ENCODE results near the gene NUDT5. TPM values are rescaled to one million over a fixed set of nuclear protein-coding genes. Genes with fewer than 3 reads are reported as not detected.
A peak's percentile ranks its signal among the peaks of the same experiment; 100 is the strongest.

Gene NUDT5
- total and polyA plus RNA-seq, 4 donors = 29.7 to 62.3 (median 46.0) TPM

DNA sequence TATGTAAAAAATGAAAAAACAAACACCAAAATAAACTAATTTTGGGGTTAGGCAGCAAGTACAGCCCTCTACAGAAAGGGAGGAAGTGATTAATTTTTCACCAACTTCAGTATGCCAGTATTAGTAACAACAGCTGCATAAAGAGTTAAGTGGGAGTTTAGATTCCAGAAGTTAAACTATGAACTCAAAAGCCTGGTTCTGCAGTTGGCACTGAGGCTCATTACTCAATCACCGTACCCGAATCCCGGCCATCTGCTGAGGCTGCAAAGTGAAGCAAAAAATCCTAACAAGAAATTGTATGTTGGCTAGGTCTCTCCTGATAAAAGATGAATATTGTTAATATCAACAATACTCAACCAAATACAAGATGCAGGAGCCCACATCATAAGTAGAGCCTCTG is 4.0 kb downstream of the NUDT5 start:
- Histone ChIP-seq H3K4me1 (ENCODE audit: control insufficient read depth, insufficient read depth, low read length) (peaks cover 5% of the 10 kb centered on the region), H3K27ac (ENCODE audit: low read depth, low read length) (no peak overlapping the region), H3K36me3 (ENCODE audit: control insufficient read depth, insufficient read depth, low read length) (peaks cover 7% of the 10 kb centered on the region), H3K27me3 (ENCODE audit: control insufficient read depth, insufficient read depth, low read length) (no peaks in the 10 kb centered on the region), H3K4me3 (ENCODE audit: low read depth, low read length) (no peak overlapping the region), H3K9me3 (ENCODE audit: control insufficient read depth, insufficient read depth, low read length) (no peaks in the 10 kb centered on the region)
- DNase-seq (ENCODE audit: low read depth in 4 of 6, low spot score in 6 of 6) = no peak
- WGBS (ENCODE audit: insufficient coverage) = no CpG with 5 or more reads among the region's 3 CpGs

DNA sequence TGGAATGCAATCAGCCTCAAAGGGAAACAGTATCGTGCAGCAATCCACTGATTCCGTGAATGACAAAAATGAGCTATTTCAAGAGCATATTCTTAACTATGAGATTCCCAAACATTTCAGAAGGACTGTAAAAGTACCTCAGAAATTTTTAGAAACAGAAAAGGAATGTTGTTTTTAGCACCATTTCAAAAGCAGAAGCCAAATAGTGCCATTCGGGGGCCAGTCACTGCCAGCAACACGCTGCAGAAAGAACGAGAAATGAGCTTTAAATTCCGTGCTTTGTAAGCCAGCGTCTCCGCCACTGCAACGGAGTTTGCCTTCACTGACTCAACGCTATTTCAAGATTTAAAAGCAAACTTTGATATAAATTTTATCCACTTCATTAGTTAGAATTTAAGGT is 6.3 kb downstream of the NUDT5 start:
- Histone ChIP-seq H3K4me1 (ENCODE audit: control insufficient read depth, insufficient read depth, low read length) (no peaks in the 10 kb centered on the region), H3K27me3 (ENCODE audit: control insufficient read depth, insufficient read depth, low read length) (no peaks in the 10 kb centered on the region), H3K36me3 (ENCODE audit: control insufficient read depth, insufficient read depth, low read length) (peaks cover 13% of the 10 kb centered on the region), H3K9me3 (ENCODE audit: control insufficient read depth, insufficient read depth, low read length) (no peaks in the 10 kb centered on the region), H3K4me3 (ENCODE audit: low read depth, low read length) (no peak overlapping the region), H3K27ac (ENCODE audit: low read depth, low read length) (no peak overlapping the region)
- WGBS (ENCODE audit: insufficient coverage) = 94% methylated on average over 3 of the region's 10 CpGs
- DNase-seq (ENCODE audit: low read depth in 4 of 6, low spot score in 6 of 6) = peak in 1 of 6 donors; percentile 35

DNA sequence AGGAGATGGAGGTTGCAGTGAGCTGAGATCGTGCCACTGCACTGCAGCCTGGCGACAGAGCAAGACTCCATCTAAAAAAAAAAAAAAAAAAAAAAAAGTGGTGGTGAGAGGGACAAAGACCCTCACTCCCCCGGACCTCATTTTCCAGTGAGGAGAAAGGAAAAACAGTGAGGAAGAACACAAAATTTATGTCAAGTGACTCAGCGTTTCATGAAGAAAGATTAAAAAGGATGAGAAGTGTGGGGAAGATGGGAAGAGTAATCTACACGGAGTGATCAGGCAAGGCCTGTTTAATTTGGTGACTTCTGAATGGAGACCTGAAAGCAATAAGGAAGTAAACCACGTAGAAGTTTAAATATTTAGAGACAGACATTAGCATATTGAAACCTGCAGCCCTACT is 7.0 kb downstream of the NUDT5 start:
- no peak for DNase-seq (ENCODE audit: low read depth in 4 of 6, low spot score in 6 of 6)
- 92% methylated on average over 2 of the region's 6 CpGs for WGBS (ENCODE audit: insufficient coverage)
- H3K4me1 ChIP-seq (ENCODE audit: control insufficient read depth, insufficient read depth, low read length) = no peaks in the 10 kb centered on the region
- no peaks in the 10 kb centered on the region for H3K27me3 ChIP-seq (ENCODE audit: control insufficient read depth, insufficient read depth, low read length)
- H3K4me3 ChIP-seq (ENCODE audit: low read depth, low read length) = no peak overlapping the region
- peaks cover 13% of the 10 kb centered on the region for H3K36me3 ChIP-seq (ENCODE audit: control insufficient read depth, insufficient read depth, low read length)
- H3K27ac ChIP-seq (ENCODE audit: low read depth, low read length) = no peak overlapping the region
- H3K9me3 ChIP-seq (ENCODE audit: control insufficient read depth, insufficient read depth, low read length) = no peaks in the 10 kb centered on the region

DNA sequence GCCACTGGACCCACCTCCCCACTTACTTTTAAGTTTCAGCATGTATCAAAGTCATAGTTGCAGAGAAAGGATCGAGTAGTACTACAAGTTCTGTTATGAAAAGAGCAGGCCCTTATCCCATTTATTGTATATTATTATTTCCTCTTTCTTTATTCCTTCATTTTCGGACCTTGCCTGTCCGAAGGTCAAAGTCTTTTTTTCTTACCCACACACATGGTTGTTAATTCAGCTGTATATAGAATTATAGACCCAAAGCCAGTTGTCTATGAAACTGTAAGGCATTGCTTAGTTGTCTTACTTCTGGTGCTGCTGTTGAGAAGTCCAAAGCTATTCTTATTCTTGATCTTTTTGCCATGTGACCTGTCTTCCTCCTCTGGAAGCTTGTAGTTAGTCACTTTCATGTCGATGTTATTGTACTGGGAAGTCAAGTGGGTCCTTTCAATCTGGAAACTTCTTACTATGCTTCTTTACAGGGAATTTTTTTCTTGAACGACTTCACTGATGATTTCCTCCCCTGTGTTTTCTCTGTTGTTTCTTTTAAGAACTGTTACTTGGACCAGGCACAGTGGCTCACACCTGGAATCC is 8.3 kb downstream of the NUDT5 start:
- Histone ChIP-seq H3K27me3 (ENCODE audit: control insufficient read depth, insufficient read depth, low read length) (no peaks in the 10 kb centered on the region), H3K9me3 (ENCODE audit: control insufficient read depth, insufficient read depth, low read length) (no peaks in the 10 kb centered on the region), H3K4me1 (ENCODE audit: control insufficient read depth, insufficient read depth, low read length) (no peaks in the 10 kb centered on the region), H3K4me3 (ENCODE audit: low read depth, low read length) (no peak overlapping the region), H3K36me3 (ENCODE audit: control insufficient read depth, insufficient read depth, low read length) (peaks cover 13% of the 10 kb centered on the region), H3K27ac (ENCODE audit: low read depth, low read length) (no peak overlapping the region)
- 86% methylated on average over 1 of the region's 5 CpGs for WGBS (ENCODE audit: insufficient coverage)
- DNase-seq (ENCODE audit: low read depth in 4 of 6, low spot score in 6 of 6) = no peak

DNA sequence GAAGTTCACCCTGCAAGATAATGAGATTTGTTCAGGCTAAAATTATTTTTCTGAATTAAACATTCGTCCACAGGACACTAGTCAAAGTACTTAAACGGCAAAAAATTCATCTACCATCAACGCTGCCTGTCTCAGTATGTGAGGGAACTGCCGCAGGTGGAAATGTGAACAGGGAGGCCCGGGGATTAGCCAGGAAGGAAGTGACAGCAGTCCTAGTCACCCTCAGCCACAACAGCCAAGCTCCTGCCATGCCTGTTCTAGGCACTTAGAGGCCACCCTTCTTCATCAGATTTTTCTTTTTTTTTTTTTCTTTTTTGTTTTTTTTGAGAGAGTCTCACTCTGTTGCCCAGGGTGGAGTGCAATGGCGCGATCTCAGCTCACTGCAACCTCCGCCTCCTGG is 9.4 kb downstream of the NUDT5 start:
- no peak for DNase-seq (ENCODE audit: low read depth in 4 of 6, low spot score in 6 of 6)
- H3K27ac ChIP-seq (ENCODE audit: low read depth, low read length) = no peak overlapping the region
- 83% methylated on average over 3 of the region's 8 CpGs for WGBS (ENCODE audit: insufficient coverage)

DNA sequence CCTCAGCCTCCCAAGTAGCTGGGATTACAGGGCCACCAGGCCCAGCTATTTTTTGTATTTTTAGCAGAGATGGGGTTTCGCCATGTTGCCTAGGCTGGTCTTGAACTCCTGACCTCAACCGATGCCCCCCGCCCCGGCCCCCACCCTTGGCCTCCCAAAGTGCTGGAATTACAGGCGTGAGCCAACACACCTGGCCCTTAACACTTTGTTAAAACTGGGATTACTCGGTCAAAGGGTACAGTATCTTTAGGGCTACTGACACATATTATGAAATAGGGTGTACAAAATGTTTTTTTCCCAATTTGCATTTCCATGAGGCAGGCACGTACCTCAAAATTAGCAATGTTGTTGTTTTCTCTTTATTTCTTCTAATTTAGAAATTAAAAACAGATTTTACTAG is 11.5 kb downstream of the NUDT5 start:
- H3K27me3 ChIP-seq (ENCODE audit: control insufficient read depth, insufficient read depth, low read length) = no peaks in the 10 kb centered on the region
- peaks cover 19% of the 10 kb centered on the region for H3K36me3 ChIP-seq (ENCODE audit: control insufficient read depth, insufficient read depth, low read length)
- WGBS (ENCODE audit: insufficient coverage) = 90% methylated on average over 6 of the region's 7 CpGs

More for the DNA sequence above, 9.4 kb downstream of the NUDT5 start:
- H3K9me3 ChIP-seq (ENCODE audit: control insufficient read depth, insufficient read depth, low read length) = no peaks in the 10 kb centered on the region
- no peaks in the 10 kb centered on the region for H3K27me3 ChIP-seq (ENCODE audit: control insufficient read depth, insufficient read depth, low read length)
- H3K4me3 ChIP-seq (ENCODE audit: low read depth, low read length) = no peak overlapping the region
- H3K36me3 ChIP-seq (ENCODE audit: control insufficient read depth, insufficient read depth, low read length) = peaks cover 16% of the 10 kb centered on the region
- no peaks in the 10 kb centered on the region for H3K4me1 ChIP-seq (ENCODE audit: control insufficient read depth, insufficient read depth, low read length)

DNA sequence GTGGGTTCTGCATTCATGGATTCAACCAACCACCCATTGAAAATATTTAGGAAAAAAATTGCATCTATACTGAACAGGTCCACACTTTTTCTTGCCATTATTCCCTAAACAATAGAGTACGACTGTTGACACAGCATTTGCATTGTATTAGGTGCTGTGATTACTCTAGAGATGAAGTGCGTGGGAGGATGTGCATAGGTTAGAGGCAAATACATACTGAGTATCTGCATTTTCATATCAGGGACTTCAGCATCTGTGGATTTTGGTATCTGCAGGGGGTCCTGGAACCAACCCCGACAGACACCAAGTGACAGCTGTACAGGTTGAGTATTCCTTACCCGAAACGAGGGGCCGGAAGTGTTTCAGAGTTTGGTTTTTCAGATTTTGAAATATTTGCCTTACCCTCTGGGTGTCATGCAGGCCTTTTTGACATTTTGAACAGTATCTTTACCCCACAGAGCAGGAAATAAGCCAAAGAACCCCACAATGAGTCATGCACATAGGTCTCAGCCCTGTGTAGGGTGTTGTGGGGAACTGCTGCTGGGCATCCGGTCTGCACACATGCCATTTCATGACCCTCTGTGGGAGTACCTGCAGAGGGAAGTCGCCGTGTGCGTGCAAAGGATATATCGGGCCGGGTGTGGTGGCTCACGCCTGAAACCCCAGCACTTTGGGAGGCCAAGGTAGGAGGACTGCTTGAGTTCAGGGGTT is 14.5 kb downstream of the NUDT5 start:
- H3K9me3 ChIP-seq (ENCODE audit: control insufficient read depth, insufficient read depth, low read length) = no peaks in the 10 kb centered on the region
- DNase-seq (ENCODE audit: low read depth in 4 of 6, low spot score in 6 of 6) = no peak
- H3K36me3 ChIP-seq (ENCODE audit: control insufficient read depth, insufficient read depth, low read length) = peaks cover 25% of the 10 kb centered on the region
- no peak overlapping the region for H3K4me3 ChIP-seq (ENCODE audit: low read depth, low read length)
- WGBS (ENCODE audit: insufficient coverage) = 100% methylated on average over 3 of the region's 13 CpGs
- H3K27ac ChIP-seq (ENCODE audit: low read depth, low read length) = no peak overlapping the region
- H3K4me1 ChIP-seq (ENCODE audit: control insufficient read depth, insufficient read depth, low read length) = no peaks in the 10 kb centered on the region
- no peaks in the 10 kb centered on the region for H3K27me3 ChIP-seq (ENCODE audit: control insufficient read depth, insufficient read depth, low read length)

More for the DNA sequence above, 11.5 kb downstream of the NUDT5 start:
- H3K27ac ChIP-seq (ENCODE audit: low read depth, low read length) = no peak overlapping the region
- H3K4me3 ChIP-seq (ENCODE audit: low read depth, low read length) = no peak overlapping the region
- H3K4me1 ChIP-seq (ENCODE audit: control insufficient read depth, insufficient read depth, low read length) = no peaks in the 10 kb centered on the region
- DNase-seq (ENCODE audit: low read depth in 4 of 6, low spot score in 6 of 6) = no peak
- H3K9me3 ChIP-seq (ENCODE audit: control insufficient read depth, insufficient read depth, low read length) = no peaks in the 10 kb centered on the region

DNA sequence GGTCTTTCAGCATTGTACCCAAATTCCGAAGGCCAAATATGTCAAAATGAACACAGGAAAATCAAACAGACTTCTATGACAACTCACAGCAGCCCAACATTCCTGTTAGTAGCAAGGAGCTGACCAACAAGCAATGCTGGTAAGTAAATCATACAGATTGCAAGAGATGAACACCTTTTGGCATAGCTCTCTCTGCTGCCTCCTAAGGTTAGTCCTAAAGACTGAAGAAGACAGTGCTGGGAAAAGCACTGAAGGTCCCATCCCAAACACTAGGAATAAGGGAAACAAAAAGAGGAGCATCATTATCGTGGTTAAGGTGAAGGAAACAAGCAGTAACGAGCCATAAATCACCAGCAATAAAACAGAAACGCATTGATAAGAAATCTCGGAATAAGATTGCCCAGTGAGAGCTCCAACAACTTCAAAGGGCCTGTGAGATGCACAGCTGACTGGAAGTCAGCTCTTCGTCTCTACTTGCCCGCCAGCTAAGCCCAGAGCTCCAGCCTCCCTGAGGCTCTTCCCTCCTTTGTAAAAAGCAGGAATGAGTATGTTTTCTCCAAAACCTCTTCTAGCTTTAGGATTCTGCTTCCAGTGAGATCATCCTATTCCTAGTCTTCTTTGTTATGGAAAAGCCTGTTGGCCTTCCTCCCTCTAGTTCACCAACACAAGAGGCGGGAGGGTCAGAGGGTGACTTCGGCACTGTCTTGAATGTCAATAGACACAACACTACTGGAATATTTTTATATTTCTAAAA is 15.3 kb downstream of the NUDT5 start:
- Histone ChIP-seq H3K4me1 (ENCODE audit: control insufficient read depth, insufficient read depth, low read length) (no peaks in the 10 kb centered on the region), H3K36me3 (ENCODE audit: control insufficient read depth, insufficient read depth, low read length) (peaks cover 32% of the 10 kb centered on the region), H3K27me3 (ENCODE audit: control insufficient read depth, insufficient read depth, low read length) (no peaks in the 10 kb centered on the region), H3K4me3 (ENCODE audit: low read depth, low read length) (no peak overlapping the region), H3K27ac (ENCODE audit: low read depth, low read length) (no peak overlapping the region), H3K9me3 (ENCODE audit: control insufficient read depth, insufficient read depth, low read length) (no peaks in the 10 kb centered on the region)
- 53% methylated on average over 5 of the region's 9 CpGs for WGBS (ENCODE audit: insufficient coverage)
- no peak for DNase-seq (ENCODE audit: low read depth in 4 of 6, low spot score in 6 of 6)

DNA sequence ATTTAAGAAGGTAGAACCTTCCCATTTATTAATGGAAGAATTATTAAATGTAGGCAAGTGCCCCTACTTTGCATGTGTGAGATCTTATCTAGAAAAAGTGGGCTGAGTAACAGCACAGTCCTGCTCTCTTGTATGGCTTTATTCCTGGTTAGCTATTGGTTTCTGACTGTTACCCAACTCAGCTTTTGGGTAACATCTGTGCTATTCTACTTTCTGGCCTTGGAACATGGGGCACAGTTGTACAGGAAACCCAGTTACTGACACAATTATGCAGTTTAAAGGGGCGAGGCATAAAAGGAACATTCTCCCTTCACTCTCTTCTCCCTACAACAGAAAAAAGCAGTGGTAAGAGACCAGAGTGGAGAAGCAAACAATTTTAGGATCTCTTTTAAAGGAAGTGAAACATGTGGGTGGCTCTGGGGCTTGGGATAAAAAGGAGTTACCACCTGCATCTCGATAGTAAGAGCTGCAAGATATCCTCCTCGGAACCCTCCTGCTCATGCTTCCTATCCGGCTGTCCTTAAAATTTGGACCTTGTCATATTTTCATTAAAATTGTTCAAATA is 16.0 kb downstream of the NUDT5 start:
- no CpG with 5 or more reads among the region's 4 CpGs for WGBS (ENCODE audit: insufficient coverage)
- Histone ChIP-seq H3K4me1 (ENCODE audit: control insufficient read depth, insufficient read depth, low read length) (no peaks in the 10 kb centered on the region), H3K27ac (ENCODE audit: low read depth, low read length) (no peak overlapping the region), H3K36me3 (ENCODE audit: control insufficient read depth, insufficient read depth, low read length) (peaks cover 33% of the 10 kb centered on the region), H3K4me3 (ENCODE audit: low read depth, low read length) (no peak overlapping the region), H3K9me3 (ENCODE audit: control insufficient read depth, insufficient read depth, low read length) (no peaks in the 10 kb centered on the region), H3K27me3 (ENCODE audit: control insufficient read depth, insufficient read depth, low read length) (no peaks in the 10 kb centered on the region)
- no peak for DNase-seq (ENCODE audit: low read depth in 4 of 6, low spot score in 6 of 6)

All from spinal cord (tissue), 10 donors.